ENCODE measurements around the gene PTGDS. TPM values are rescaled to one million over a fixed set of nuclear protein-coding genes. Genes with fewer than 3 reads are reported as not detected.

The PTGDS gene
- total RNA-seq, 2 experiments from 2014 or later, result not detected

GRCh38 chr9:137014776-137015539, 37.7 kb downstream of the PTGDS start:
- Mint-ChIP-seq H3K4me3 (no peak overlapping the region), H3K4me1 (ENCODE audit: low read depth) (no peaks in the 10 kb centered on the region), H3K27me3 (ENCODE audit: low read depth) (no peaks in the 10 kb centered on the region), H3K27ac (no peak overlapping the region), H3K9me3 (no peaks in the 10 kb centered on the region), H3K36me3 (ENCODE audit: low read depth) (no peaks in the 10 kb centered on the region)
- no peak for DNase-seq
- intact Hi-C loops (cut with micrococcal nuclease), result no loop called here
- CTCF ChIA-PET, result interaction anchor here (1.0 to 1.1 kb wide), 2 partner anchors 21 to 32 kb away, joined by 3 read pairs; no protein-coding TSS in a partner anchor

GRCh38 chr9:137015540-137015930, 38.2 kb downstream of the PTGDS start:
- CTCF ChIA-PET, result interaction anchor here (1.0 to 1.1 kb wide), 3 partner anchors 19 to 31 kb away, joined by 3 to 4 read pairs (median 3); no protein-coding TSS in a partner anchor
- DNase-seq, result no peak
- Mint-ChIP-seq H3K36me3 (ENCODE audit: low read depth) (no peaks in the 10 kb centered on the region), H3K27me3 (ENCODE audit: low read depth) (no peaks in the 10 kb centered on the region), H3K27ac (no peak overlapping the region), H3K4me3 (no peak overlapping the region), H3K9me3 (no peaks in the 10 kb centered on the region), H3K4me1 (ENCODE audit: low read depth) (no peaks in the 10 kb centered on the region)
- intact Hi-C loops (cut with micrococcal nuclease), result no loop called here

DNA sequence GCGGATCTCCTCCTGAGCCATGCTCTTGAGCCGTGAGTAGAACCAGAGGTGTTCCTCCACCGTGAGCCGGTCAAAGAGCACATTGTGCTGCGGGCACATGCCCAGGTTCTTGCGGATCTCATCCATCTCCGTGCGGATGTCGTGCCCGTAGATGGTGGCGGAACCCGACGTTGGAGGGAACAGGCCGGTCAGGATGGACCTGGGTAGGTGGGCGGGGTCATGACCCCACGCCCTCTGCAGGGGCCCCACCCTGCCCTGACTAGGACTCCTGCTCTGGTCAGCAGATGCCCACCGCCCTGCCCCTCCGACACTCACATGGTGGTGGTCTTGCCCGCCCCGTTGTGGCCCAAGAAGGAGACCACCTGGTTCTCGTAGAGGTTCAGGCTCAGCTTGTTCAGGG, 38.7 kb downstream of the PTGDS start:
- H3K9me3 Mint-ChIP-seq, result no peaks in the 10 kb centered on the region
- H3K36me3 Mint-ChIP-seq (ENCODE audit: low read depth), result no peaks in the 10 kb centered on the region
- H3K27me3 Mint-ChIP-seq (ENCODE audit: low read depth), result no peaks in the 10 kb centered on the region
- no peak overlapping the region for H3K27ac Mint-ChIP-seq
- no peaks in the 10 kb centered on the region for H3K4me1 Mint-ChIP-seq (ENCODE audit: low read depth)
- CTCF ChIA-PET, result interaction anchor here (1.0 kb wide), 1 partner anchor 18 kb away, joined by 4 read pairs; no protein-coding TSS in a partner anchor
- intact Hi-C loops (cut with micrococcal nuclease), result no loop called here
- no peak for DNase-seq
- no peak overlapping the region for H3K4me3 Mint-ChIP-seq

DNA sequence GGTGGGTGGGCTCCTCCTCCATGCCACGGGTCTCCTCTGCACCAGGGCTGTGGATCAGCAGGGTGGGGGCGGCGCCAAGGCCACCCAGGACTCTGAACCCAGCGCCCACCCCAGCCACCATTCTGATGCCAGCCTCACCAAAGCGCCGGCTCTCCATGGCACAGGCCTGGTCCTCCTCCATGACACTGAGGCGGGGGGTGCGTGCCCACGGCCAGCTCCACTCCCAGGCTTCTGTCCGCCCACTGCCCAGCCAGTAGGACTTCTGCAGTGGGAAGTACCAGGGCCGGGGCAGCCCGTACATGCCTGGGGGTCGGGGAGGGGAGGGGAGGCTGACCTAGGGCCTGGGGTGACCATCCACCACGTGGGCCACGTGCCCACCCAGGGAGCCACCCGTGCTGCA, 39.1 kb downstream of the PTGDS start:
- H3K36me3 Mint-ChIP-seq (ENCODE audit: low read depth), result no peaks in the 10 kb centered on the region
- H3K27me3 Mint-ChIP-seq (ENCODE audit: low read depth), result no peaks in the 10 kb centered on the region
- H3K4me3 Mint-ChIP-seq, result no peak overlapping the region
- no peaks in the 10 kb centered on the region for H3K9me3 Mint-ChIP-seq
- H3K4me1 Mint-ChIP-seq (ENCODE audit: low read depth), result no peaks in the 10 kb centered on the region
- DNase-seq, result no peak
- H3K27ac Mint-ChIP-seq, result no peak overlapping the region
- CTCF ChIA-PET, result interaction anchor here (1.0 kb wide), 1 partner anchor 18 kb away, joined by 4 read pairs; no protein-coding TSS in a partner anchor
- intact Hi-C loops (cut with micrococcal nuclease), result no loop called here

GRCh38 chr9:137017071-137017470, 39.8 kb downstream of the PTGDS start:
- no peak for DNase-seq
- Mint-ChIP-seq H3K9me3 (no peaks in the 10 kb centered on the region), H3K27ac (no peak overlapping the region), H3K36me3 (ENCODE audit: low read depth) (no peaks in the 10 kb centered on the region), H3K4me1 (ENCODE audit: low read depth) (no peaks in the 10 kb centered on the region), H3K4me3 (no peak overlapping the region), H3K27me3 (ENCODE audit: low read depth) (no peaks in the 10 kb centered on the region)
- intact Hi-C loops (cut with micrococcal nuclease), result no loop called here
- CTCF ChIA-PET, result interaction anchor here (0.8 kb wide), 1 partner anchor 18 kb away, joined by 3 read pairs; no protein-coding TSS in a partner anchor

- H3K36me3 Mint-ChIP-seq (ENCODE audit: low read depth), result no peaks in the 10 kb centered on the region
- H3K27ac Mint-ChIP-seq, result no peak overlapping the region
- H3K4me3 Mint-ChIP-seq, result no peak overlapping the region
- CTCF ChIA-PET, result no interaction called here
- H3K4me1 Mint-ChIP-seq (ENCODE audit: low read depth), result no peaks in the 10 kb centered on the region
- no peaks in the 10 kb centered on the region for H3K9me3 Mint-ChIP-seq
- H3K27me3 Mint-ChIP-seq (ENCODE audit: low read depth), result no peaks in the 10 kb centered on the region
- no peak for DNase-seq
- intact Hi-C loops (cut with micrococcal nuclease), result no loop called here
Observed at GRCh38 chr9:137017791-137018497, 40.6 kb downstream of the PTGDS start.

- intact Hi-C loops (cut with micrococcal nuclease), result no loop called here
- no peaks in the 10 kb centered on the region for H3K4me1 Mint-ChIP-seq (ENCODE audit: low read depth)
- H3K9me3 Mint-ChIP-seq, result no peaks in the 10 kb centered on the region
- no peak for DNase-seq
- H3K27me3 Mint-ChIP-seq (ENCODE audit: low read depth), result no peaks in the 10 kb centered on the region
- no peak overlapping the region for H3K4me3 Mint-ChIP-seq
- CTCF ChIA-PET, result interaction anchor here (1.5 to 2.9 kb wide), 2 partner anchors 10 to 16 kb away, joined by 4 to 18 read pairs; partner anchors contain the start of gene ABCA2
- no peak overlapping the region for H3K27ac Mint-ChIP-seq
- H3K36me3 Mint-ChIP-seq (ENCODE audit: low read depth), result no peaks in the 10 kb centered on the region
Observed at GRCh38 chr9:137018761-137019559, 41.7 kb downstream of the PTGDS start.

- no peak for DNase-seq
- no peaks in the 10 kb centered on the region for H3K27me3 Mint-ChIP-seq (ENCODE audit: low read depth)
- H3K4me1 Mint-ChIP-seq (ENCODE audit: low read depth), result no peaks in the 10 kb centered on the region
- H3K36me3 Mint-ChIP-seq (ENCODE audit: low read depth), result no peaks in the 10 kb centered on the region
- no peak overlapping the region for H3K4me3 Mint-ChIP-seq
- no peaks in the 10 kb centered on the region for H3K9me3 Mint-ChIP-seq
- H3K27ac Mint-ChIP-seq, result no peak overlapping the region
- CTCF ChIA-PET, result interaction anchor here (1.5 to 2.9 kb wide), 2 partner anchors 9 to 15 kb away, joined by 4 to 18 read pairs; partner anchors contain the start of gene ABCA2
- intact Hi-C loops (cut with micrococcal nuclease), result no loop called here
Observed at GRCh38 chr9:137019891-137020683, 42.8 kb downstream of the PTGDS start.

DNA sequence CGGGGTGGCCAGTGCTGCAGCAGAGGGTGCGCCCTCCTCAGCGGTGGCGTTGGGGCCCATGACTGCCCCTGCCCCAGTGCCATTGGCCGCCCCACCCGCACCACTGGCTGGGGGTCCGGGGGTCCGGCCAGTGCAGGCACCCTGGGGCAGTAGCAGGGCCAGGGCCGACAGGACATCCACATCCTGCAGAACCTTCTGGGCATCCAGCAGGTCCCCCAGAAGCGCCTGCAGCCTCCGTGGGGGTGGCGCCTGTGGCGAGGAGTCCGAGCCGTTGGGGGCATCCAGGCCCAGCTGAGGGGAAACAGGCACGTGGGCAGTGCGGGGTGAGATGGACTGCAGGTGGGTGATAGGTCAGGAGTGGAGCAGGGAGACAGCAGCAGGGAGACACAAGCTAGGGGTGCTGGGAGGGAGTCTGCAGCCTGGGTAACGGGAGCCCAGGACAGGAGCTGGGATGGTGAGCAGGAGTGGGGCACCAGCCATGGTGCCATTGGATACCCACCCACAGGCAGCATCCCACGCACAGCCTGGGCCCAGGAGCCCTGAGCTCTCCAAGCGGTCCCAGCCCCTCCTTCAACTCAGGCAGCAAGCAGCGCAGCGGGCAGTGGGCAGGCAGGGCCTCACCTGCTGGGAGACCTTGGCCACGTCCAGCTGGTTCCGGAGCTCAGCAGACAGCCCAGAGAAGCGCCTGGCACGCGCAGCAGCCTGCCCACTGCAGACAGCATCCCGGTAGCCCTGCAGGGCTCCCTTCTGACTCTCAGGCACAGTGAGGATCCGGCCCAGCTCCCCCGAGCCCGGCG, 43.7 kb downstream of the PTGDS start:
- CTCF ChIA-PET, result interaction anchor here (1.2 to 2.9 kb wide), 2 partner anchors 8 to 14 kb away, joined by 4 to 18 read pairs; partner anchors contain the start of gene ABCA2
- no peak for DNase-seq
- Mint-ChIP-seq H3K4me3 (no peak overlapping the region), H3K9me3 (no peaks in the 10 kb centered on the region), H3K4me1 (ENCODE audit: low read depth) (no peaks in the 10 kb centered on the region), H3K36me3 (ENCODE audit: low read depth) (no peaks in the 10 kb centered on the region), H3K27me3 (ENCODE audit: low read depth) (no peaks in the 10 kb centered on the region), H3K27ac (no peak overlapping the region)
- intact Hi-C loops (cut with micrococcal nuclease), result no loop called here

- intact Hi-C loops (cut with micrococcal nuclease), result no loop called here
- H3K9me3 Mint-ChIP-seq, result no peaks in the 10 kb centered on the region
- DNase-seq, result no peak
- CTCF ChIA-PET, result interaction anchor here (0.6 to 2.9 kb wide), 4 partner anchors 8 to 110 kb away, joined by 3 to 18 read pairs (median 4); partner anchors contain the start of gene ABCA2
- H3K4me3 Mint-ChIP-seq, result no peak overlapping the region
- no peaks in the 10 kb centered on the region for H3K36me3 Mint-ChIP-seq (ENCODE audit: low read depth)
- no peaks in the 10 kb centered on the region for H3K4me1 Mint-ChIP-seq (ENCODE audit: low read depth)
- H3K27ac Mint-ChIP-seq, result no peak overlapping the region
- H3K27me3 Mint-ChIP-seq (ENCODE audit: low read depth), result no peaks in the 10 kb centered on the region
Observed at GRCh38 chr9:137021568-137021978, 44.3 kb downstream of the PTGDS start.

Data from activated naive CD4-positive, alpha-beta T cell treated with anti-CD3 and anti-CD28 coated beads for 36 hours (primary cell).